Measurements from ENCODE around the gene TRAPPC12. TPM values are rescaled to one million over a fixed set of nuclear protein-coding genes. Genes with fewer than 3 reads are reported as not detected.

TRAPPC12 gene
- total and polyA plus RNA-seq, 7 experiments from 2014 or later: 29.8 to 160 (median 104) TPM

- peaks cover 3 to 71% (median 23%) of the 10 kb centered on the region in 5 donors for H3K36me3 Mint-ChIP-seq
These were observed 90.0 kb downstream of the TRAPPC12 start for GRCh38 chr2:3469486-3469885.

GRCh38 chr2:3470166-3470651, 90.7 kb downstream of the TRAPPC12 start:
- intact Hi-C loops (cut with micrococcal nuclease): no loop called here
- Mint-ChIP-seq H3K27ac (no peak overlapping the region), H3K36me3 (peaks cover 3 to 70% (median 23%) of the 10 kb centered on the region in 5 donors), H3K4me3 (no peak overlapping the region), H3K9me3 (no peaks in the 10 kb centered on the region), H3K4me1 (peaks cover 0 to 3% (median 0%) of the 10 kb centered on the region in 7 donors), H3K27me3 (no peaks in the 10 kb centered on the region)
- no peak overlapping the region for H3K4me3 ChIP-seq (ENCODE audit: low read length)
- no peak overlapping the region for H3K27ac ChIP-seq (ENCODE audit: low read depth, low read length)
- no peaks in the 10 kb centered on the region for H3K4me1 ChIP-seq (ENCODE audit: control insufficient read depth in 2 of 2, insufficient read depth in 2 of 2, low read length in 2 of 2)
- ATAC-seq (no peak), DNase-seq (no peak)
- no peaks in the 10 kb centered on the region for H3K9me3 ChIP-seq (ENCODE audit: control insufficient read depth in 2 of 3, low read length in 3 of 3)
- CTCF ChIA-PET: no interaction called here
- peaks cover 6 to 95% (median 11%) of the 10 kb centered on the region in 3 experiments for H3K36me3 ChIP-seq (ENCODE audit: control insufficient read depth in 2 of 3, insufficient read depth in 3 of 3, low read length in 3 of 3)
- POLR2A ChIA-PET: no interaction called here
- H3K27me3 ChIP-seq (ENCODE audit: control insufficient read depth in 2 of 2, insufficient read depth in 2 of 2, low read length in 2 of 2): no peaks in the 10 kb centered on the region

More at GRCh38 chr2:3469486-3469885, 90.0 kb downstream of the TRAPPC12 start:
- ChIA-PET CTCF (no interaction called here), POLR2A (no interaction called here)
- Histone ChIP-seq H3K36me3 (ENCODE audit: control insufficient read depth in 2 of 3, insufficient read depth in 3 of 3, low read length in 3 of 3) (peaks cover 6 to 95% (median 11%) of the 10 kb centered on the region in 3 experiments), H3K27ac (ENCODE audit: low read depth, low read length) (no peak overlapping the region), H3K4me3 (ENCODE audit: low read length) (no peak overlapping the region), H3K4me1 (ENCODE audit: control insufficient read depth in 2 of 2, insufficient read depth in 2 of 2, low read length in 2 of 2) (no peaks in the 10 kb centered on the region), H3K27me3 (ENCODE audit: control insufficient read depth in 2 of 2, insufficient read depth in 2 of 2, low read length in 2 of 2) (no peaks in the 10 kb centered on the region), H3K9me3 (ENCODE audit: control insufficient read depth in 2 of 3, low read length in 3 of 3) (no peaks in the 10 kb centered on the region)
- Mint-ChIP-seq H3K4me1 (peaks cover 0 to 3% (median 0%) of the 10 kb centered on the region in 7 donors), H3K27ac (no peak overlapping the region), H3K9me3 (no peaks in the 10 kb centered on the region), H3K4me3 (no peak overlapping the region), H3K27me3 (no peaks in the 10 kb centered on the region)
- DNase-seq: no peak
- no peak for ATAC-seq
- intact Hi-C loops (cut with micrococcal nuclease): no loop called here

GRCh38 chr2:3470856-3471737, 91.6 kb downstream of the TRAPPC12 start:
- no peak overlapping the region for H3K27ac Mint-ChIP-seq
- Histone ChIP-seq H3K4me1 (ENCODE audit: control insufficient read depth in 2 of 2, insufficient read depth in 2 of 2, low read length in 2 of 2) (no peaks in the 10 kb centered on the region), H3K27ac (ENCODE audit: low read depth, low read length) (no peak overlapping the region), H3K36me3 (ENCODE audit: control insufficient read depth in 2 of 3, insufficient read depth in 3 of 3, low read length in 3 of 3) (peaks cover 6 to 92% (median 11%) of the 10 kb centered on the region in 3 experiments), H3K9me3 (ENCODE audit: control insufficient read depth in 2 of 3, low read length in 3 of 3) (no peaks in the 10 kb centered on the region), H3K4me3 (ENCODE audit: low read length) (no peak overlapping the region), H3K27me3 (ENCODE audit: control insufficient read depth in 2 of 2, insufficient read depth in 2 of 2, low read length in 2 of 2) (no peaks in the 10 kb centered on the region)
- DNase-seq: no peak
- H3K27me3 Mint-ChIP-seq: no peaks in the 10 kb centered on the region
- H3K36me3 Mint-ChIP-seq: peaks cover 3 to 69% (median 23%) of the 10 kb centered on the region in 5 donors
- CTCF ChIA-PET: no interaction called here
- no peak for ATAC-seq
- intact Hi-C loops (cut with micrococcal nuclease): no loop called here
- H3K4me1 Mint-ChIP-seq: peaks cover 0 to 3% (median 0%) of the 10 kb centered on the region in 7 donors
- no peaks in the 10 kb centered on the region for H3K9me3 Mint-ChIP-seq
- POLR2A ChIA-PET: no interaction called here
- no peak overlapping the region for H3K4me3 Mint-ChIP-seq

- no peaks in the 10 kb centered on the region for H3K4me1 ChIP-seq (ENCODE audit: control insufficient read depth in 2 of 2, insufficient read depth in 2 of 2, low read length in 2 of 2)
- no peaks in the 10 kb centered on the region for H3K27me3 Mint-ChIP-seq
- H3K27me3 ChIP-seq (ENCODE audit: control insufficient read depth in 2 of 2, insufficient read depth in 2 of 2, low read length in 2 of 2): no peaks in the 10 kb centered on the region
- no peak overlapping the region for H3K27ac Mint-ChIP-seq
- ChIA-PET CTCF (no interaction called here), POLR2A (no interaction called here)
- H3K4me1 Mint-ChIP-seq: peaks cover 0 to 3% (median 0%) of the 10 kb centered on the region in 7 donors
- H3K36me3 Mint-ChIP-seq: peaks cover 2 to 62% (median 22%) of the 10 kb centered on the region in 5 donors
- H3K9me3 ChIP-seq (ENCODE audit: control insufficient read depth in 2 of 3, low read length in 3 of 3): no peaks in the 10 kb centered on the region
- intact Hi-C loops (cut with micrococcal nuclease): no loop called here
- no peaks in the 10 kb centered on the region for H3K9me3 Mint-ChIP-seq
- ATAC-seq (no peak), DNase-seq (no peak)
- H3K4me3 Mint-ChIP-seq: no peak overlapping the region
- H3K27ac ChIP-seq (ENCODE audit: low read depth, low read length): no peak overlapping the region
- peaks cover 6 to 90% (median 7%) of the 10 kb centered on the region in 3 experiments for H3K36me3 ChIP-seq (ENCODE audit: control insufficient read depth in 2 of 3, insufficient read depth in 3 of 3, low read length in 3 of 3)
- H3K4me3 ChIP-seq (ENCODE audit: low read length): no peak overlapping the region
These were observed 92.8 kb downstream of the TRAPPC12 start for GRCh38 chr2:3472296-3472695.

GRCh38 chr2:3472966-3473365, 93.5 kb downstream of the TRAPPC12 start:
- Histone ChIP-seq H3K27ac (ENCODE audit: low read depth, low read length) (no peak overlapping the region), H3K4me1 (ENCODE audit: control insufficient read depth in 2 of 2, insufficient read depth in 2 of 2, low read length in 2 of 2) (no peaks in the 10 kb centered on the region), H3K27me3 (ENCODE audit: control insufficient read depth in 2 of 2, insufficient read depth in 2 of 2, low read length in 2 of 2) (no peaks in the 10 kb centered on the region), H3K4me3 (ENCODE audit: low read length) (no peak overlapping the region), H3K9me3 (ENCODE audit: control insufficient read depth in 2 of 3, low read length in 3 of 3) (no peaks in the 10 kb centered on the region), H3K36me3 (ENCODE audit: control insufficient read depth in 2 of 3, insufficient read depth in 3 of 3, low read length in 3 of 3) (peaks cover under 1 to 89% (median 6%) of the 10 kb centered on the region in 3 experiments)
- no peaks in the 10 kb centered on the region for H3K9me3 Mint-ChIP-seq
- DNase-seq (no peak), ATAC-seq (no peak)
- H3K27ac Mint-ChIP-seq: peak overlapping the region in 2 of 9 donors; percentile 23 to 55
- H3K36me3 Mint-ChIP-seq: peaks cover 2 to 62% (median 18%) of the 10 kb centered on the region in 5 donors
- H3K4me3 Mint-ChIP-seq: no peak overlapping the region
- ChIA-PET CTCF (interaction anchor here (1.7 kb wide), 1 partner anchor 9 kb away, joined by 7 read pairs; no protein-coding TSS in a partner anchor), POLR2A (no interaction called here)
- intact Hi-C loops (cut with micrococcal nuclease): no loop called here
- no peaks in the 10 kb centered on the region for H3K4me1 Mint-ChIP-seq
- no peaks in the 10 kb centered on the region for H3K27me3 Mint-ChIP-seq

GRCh38 chr2:3475771-3476170, 96.3 kb downstream of the TRAPPC12 start:
- no peaks in the 10 kb centered on the region for H3K27me3 ChIP-seq (ENCODE audit: control insufficient read depth in 2 of 2, insufficient read depth in 2 of 2, low read length in 2 of 2)
- ATAC-seq (no peak), DNase-seq (no peak)
- Mint-ChIP-seq H3K27me3 (no peaks in the 10 kb centered on the region), H3K36me3 (peaks cover 3 to 61% (median 12%) of the 10 kb centered on the region in 5 donors), H3K4me1 (peaks cover 2 to 13% (median 11%) of the 10 kb centered on the region in 7 donors), H3K27ac (peak overlapping the region in 1 of 9 donors; percentile 7), H3K9me3 (no peaks in the 10 kb centered on the region), H3K4me3 (no peak overlapping the region)
- H3K9me3 ChIP-seq (ENCODE audit: control insufficient read depth in 2 of 3, low read length in 3 of 3): no peaks in the 10 kb centered on the region
- no peak overlapping the region for H3K4me3 ChIP-seq (ENCODE audit: low read length)
- CTCF ChIA-PET: no interaction called here
- H3K4me1 ChIP-seq (ENCODE audit: control insufficient read depth in 2 of 2, insufficient read depth in 2 of 2, low read length in 2 of 2): no peaks in the 10 kb centered on the region
- intact Hi-C loops (cut with micrococcal nuclease): no loop called here
- POLR2A ChIA-PET: no interaction called here
- no peak overlapping the region for H3K27ac ChIP-seq (ENCODE audit: low read depth, low read length)
- peaks cover 0 to 78% (median 4%) of the 10 kb centered on the region in 3 experiments for H3K36me3 ChIP-seq (ENCODE audit: control insufficient read depth in 2 of 3, insufficient read depth in 3 of 3, low read length in 3 of 3)

Measured in naive thymus-derived CD4-positive, alpha-beta T cell (primary cell).